Neural progenitor cell (in vitro differentiated cells): ENCODE results near the gene INMT.

Experiments
- CTCF ChIP-seq: fragments of 200-600 bp; sonication (generic); IDR thresholded peaks from 2 replicates; pipeline ENCODE4 v1.5.1; 2017; ENCODE audit warnings: antibody characterized with exemption, mild to moderate bottlenecking
- EZH2 ChIP-seq: fragments of 200-600 bp; sonication (generic); IDR thresholded peaks from 2 replicates; pipeline ENCODE4 v1.6.1; 2017; ENCODE audit warnings: antibody characterized with exemption, mild to moderate bottlenecking, moderate library complexity
- EZH2phosphoT487 ChIP-seq: fragments of 200-600 bp; sonication (generic); IDR thresholded peaks from 2 replicates; pipeline ENCODE4 v1.6.1; 2017; ENCODE audit warnings: antibody characterized with exemption

- no peak for TF ChIP-seq EZH2
- no peak for TF ChIP-seq CTCF
- no peak for TF ChIP-seq EZH2phosphoT487
These were observed 38.4 kb downstream of the INMT start for GRCh38 chr7:30790356-30790755.
